NCI-H146 treated with DMSO at 0.1 percent for 48 hours (cell line): ENCODE measurements around the gene HSPG2.
"Not testable (repeated sequence)": the region's sequence is repeated elsewhere in the genome, so short reads cannot be mapped to it uniquely, and the experiment has no call there.

Experiments
- DNase-seq: peaks from one replicate; lab custom pipeline; 2025; ENCODE audit not compliant: unreplicated experiment; lab: John Stamatoyannopoulos, UW

Gene HSPG2

GRCh38 chr1:21956720-21957552, 19.8 kb upstream of the HSPG2 start:
- no peak for DNase-seq

- DNase-seq: no peak
These were observed 18.6 kb upstream of the HSPG2 start for GRCh38 chr1:21955501-21956281.

GRCh38 chr1:21955058-21955457, 17.9 kb upstream of the HSPG2 start:
- DNase-seq: no peak

GRCh38 chr1:21952786-21953520, 15.8 kb upstream of the HSPG2 start:
- DNase-seq: no peak

GRCh38 chr1:21951226-21951870, 14.2 kb upstream of the HSPG2 start:
- no peak for DNase-seq

- no peak for DNase-seq
These were observed 13.6 kb upstream of the HSPG2 start for GRCh38 chr1:21950734-21951133.

GRCh38 chr1:21946836-21947587, 9.9 kb upstream of the HSPG2 start:
- no peak for DNase-seq

- no peak for DNase-seq
These were observed 7.6 kb upstream of the HSPG2 start for GRCh38 chr1:21944733-21945073.

- DNase-seq: not testable (repeated sequence)
These were observed 6.0 kb upstream of the HSPG2 start for GRCh38 chr1:21942959-21943640.

- no peak for DNase-seq
These were observed 5.4 kb upstream of the HSPG2 start for GRCh38 chr1:21942464-21942863.

- DNase-seq: no peak
These were observed 4.3 kb upstream of the HSPG2 start for GRCh38 chr1:21941370-21941769.

- no peak for DNase-seq
These were observed 3.4 kb upstream of the HSPG2 start for GRCh38 chr1:21940492-21940891.

GRCh38 chr1:21939650-21940374, 2.7 kb upstream of the HSPG2 start:
- no peak for DNase-seq

- no peak for DNase-seq
These were observed 1.8 kb upstream of the HSPG2 start for GRCh38 chr1:21938732-21939538.

GRCh38 chr1:21937372-21938121, 437 bp upstream of the HSPG2 start:
- peak; percentile 7 for DNase-seq

- DNase-seq: no peak
These were observed 611 bp downstream of the HSPG2 start for GRCh38 chr1:21936366-21937031.

- DNase-seq: no peak
These were observed 1.2 kb downstream of the HSPG2 start for GRCh38 chr1:21935891-21936365.
